ENCODE results near the gene HSD17B12.

Gene HSD17B12

DNA sequence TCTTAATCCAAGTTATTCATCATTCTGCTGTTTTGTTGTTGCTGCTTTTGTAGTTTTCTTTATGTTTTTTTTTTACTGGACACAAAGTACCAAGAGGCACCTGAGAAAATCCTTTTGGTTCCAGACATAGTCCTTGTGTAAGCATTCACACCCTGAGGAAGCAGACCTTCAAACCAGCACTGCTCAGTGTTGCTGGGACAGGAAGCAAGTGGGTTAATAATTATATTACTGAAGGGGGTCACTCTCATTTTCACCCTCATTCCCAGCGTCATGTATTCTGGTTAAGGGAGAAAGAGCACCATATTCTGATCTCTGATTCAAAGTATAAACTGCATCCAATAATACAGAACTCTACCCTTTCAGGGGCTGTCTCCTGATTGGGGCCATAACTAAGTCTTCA is 194.2 kb downstream of the HSD17B12 start:
- Histone ChIP-seq H3K4me2 (ENCODE audit: low read length) (no peak overlapping the region), H3F3A (ENCODE audit: insufficient read depth, low read length) (no peaks in the 10 kb centered on the region), H3K9me3 (ENCODE audit: low read length) (no peaks in the 10 kb centered on the region), H3K79me2 (ENCODE audit: insufficient read depth, low read length) (no peaks in the 10 kb centered on the region), H3K4me1 (ENCODE audit: insufficient read depth, low read length, severe bottlenecking) (no peaks in the 10 kb centered on the region), H3K36me3 (ENCODE audit: insufficient read depth, low read length) (no peaks in the 10 kb centered on the region), H4K20me1 (ENCODE audit: insufficient read depth, low read length) (no peaks in the 10 kb centered on the region), H3K27ac (ENCODE audit: low read depth, low read length, poor library complexity, severe bottlenecking) (no peak overlapping the region), H3K9ac (ENCODE audit: low read length) (no peak overlapping the region), H2AFZ (ENCODE audit: low read length) (no peak overlapping the region), H3K9me2 (ENCODE audit: low read depth, low read length) (no peaks in the 10 kb centered on the region), H3K4me3 (ENCODE audit: low read depth, low read length, poor library complexity, severe bottlenecking) (no peak overlapping the region), H3K27me3 (ENCODE audit: insufficient read depth, low read length) (no peaks in the 10 kb centered on the region)
- TF ChIP-seq, protein P1, sequence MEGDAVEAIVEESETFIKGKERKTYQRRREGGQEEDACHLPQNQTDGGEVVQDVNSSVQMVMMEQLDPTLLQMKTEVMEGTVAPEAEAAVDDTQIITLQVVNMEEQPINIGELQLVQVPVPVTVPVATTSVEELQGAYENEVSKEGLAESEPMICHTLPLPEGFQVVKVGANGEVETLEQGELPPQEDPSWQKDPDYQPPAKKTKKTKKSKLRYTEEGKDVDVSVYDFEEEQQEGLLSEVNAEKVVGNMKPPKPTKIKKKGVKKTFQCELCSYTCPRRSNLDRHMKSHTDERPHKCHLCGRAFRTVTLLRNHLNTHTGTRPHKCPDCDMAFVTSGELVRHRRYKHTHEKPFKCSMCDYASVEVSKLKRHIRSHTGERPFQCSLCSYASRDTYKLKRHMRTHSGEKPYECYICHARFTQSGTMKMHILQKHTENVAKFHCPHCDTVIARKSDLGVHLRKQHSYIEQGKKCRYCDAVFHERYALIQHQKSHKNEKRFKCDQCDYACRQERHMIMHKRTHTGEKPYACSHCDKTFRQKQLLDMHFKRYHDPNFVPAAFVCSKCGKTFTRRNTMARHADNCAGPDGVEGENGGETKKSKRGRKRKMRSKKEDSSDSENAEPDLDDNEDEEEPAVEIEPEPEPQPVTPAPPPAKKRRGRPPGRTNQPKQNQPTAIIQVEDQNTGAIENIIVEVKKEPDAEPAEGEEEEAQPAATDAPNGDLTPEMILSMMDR (IDR thresholded peaks at IDR 0.05; ENCODE audit: low read length): no peak
- TF ChIP-seq EZH2 (IDR thresholded peaks at IDR 0.05; ENCODE audit: borderline replicate concordance, low read length): no peak

- Histone ChIP-seq H3F3A (ENCODE audit: insufficient read depth, low read length) (no peaks in the 10 kb centered on the region), H3K9me3 (ENCODE audit: low read length) (no peaks in the 10 kb centered on the region), H3K27me3 (ENCODE audit: insufficient read depth, low read length) (0 out of 2 replicates have a peak, but pooled peaks cover 3% of the 10 kb centered on the region), H4K20me1 (ENCODE audit: insufficient read depth, low read length) (no peaks in the 10 kb centered on the region), H3K27ac (ENCODE audit: low read depth, low read length, poor library complexity, severe bottlenecking) (no peak overlapping the region), H3K79me2 (ENCODE audit: insufficient read depth, low read length) (no peaks in the 10 kb centered on the region), H3K36me3 (ENCODE audit: insufficient read depth, low read length) (no peaks in the 10 kb centered on the region), H3K4me3 (ENCODE audit: low read depth, low read length, poor library complexity, severe bottlenecking) (no peak overlapping the region), H3K9ac (ENCODE audit: low read length) (no peak overlapping the region), H3K4me2 (ENCODE audit: low read length) (no peak overlapping the region), H3K9me2 (ENCODE audit: low read depth, low read length) (no peaks in the 10 kb centered on the region), H2AFZ (ENCODE audit: low read length) (no peak overlapping the region), H3K4me1 (ENCODE audit: insufficient read depth, low read length, severe bottlenecking) (no peaks in the 10 kb centered on the region)
- TF ChIP-seq, protein P1 (IDR thresholded peaks at IDR 0.05; ENCODE audit: low read length): no peak
- no peak for TF ChIP-seq EZH2 (IDR thresholded peaks at IDR 0.05; ENCODE audit: borderline replicate concordance, low read length)
Observed at GRCh38 chr11:43879789-43880639, 199.5 kb downstream of the HSD17B12 start.

GRCh38 chr11:43880640-43881159 is 200.2 kb downstream of the HSD17B12 start, which contains the start of gene ALKBH3:
Gene ALKBH3, plus strand, starts transcription at chr11:43880831. Its CDS starts 1,822 bp downstream, at chr11:43882653.
- H3K4me2 ChIP-seq (ENCODE audit: low read length): no peak within 1 kb of the TSS
- H3K27me3 ChIP-seq (ENCODE audit: insufficient read depth, low read length): 0 out of 2 replicates have a peak, but pooled peaks cover 3% of the 10 kb centered on the region
- no peaks in the 10 kb centered on the region for H3K36me3 ChIP-seq (ENCODE audit: insufficient read depth, low read length)
- TF ChIP-seq, protein P1 (IDR thresholded peaks at IDR 0.05; ENCODE audit: low read length): no peak
- TF ChIP-seq EZH2 (IDR thresholded peaks at IDR 0.05; ENCODE audit: borderline replicate concordance, low read length): no peak
- no peaks in the 10 kb centered on the region for H3F3A ChIP-seq (ENCODE audit: insufficient read depth, low read length)
- no peaks in the 10 kb centered on the region for H3K79me2 ChIP-seq (ENCODE audit: insufficient read depth, low read length)
- no peak within 1 kb of the TSS for H3K9ac ChIP-seq (ENCODE audit: low read length)
- no peak within 1 kb of the TSS for H3K4me3 ChIP-seq (ENCODE audit: low read depth, low read length, poor library complexity, severe bottlenecking)
- no peaks in the 10 kb centered on the region for H3K9me2 ChIP-seq (ENCODE audit: low read depth, low read length)
- no peaks in the 10 kb centered on the region for H3K4me1 ChIP-seq (ENCODE audit: insufficient read depth, low read length, severe bottlenecking)
- H3K9me3 ChIP-seq (ENCODE audit: low read length): no peaks in the 10 kb centered on the region
- H2AFZ ChIP-seq (ENCODE audit: low read length): no peak within 1 kb of the TSS
- H4K20me1 ChIP-seq (ENCODE audit: insufficient read depth, low read length): no peaks in the 10 kb centered on the region
- no peak within 1 kb of the TSS for H3K27ac ChIP-seq (ENCODE audit: low read depth, low read length, poor library complexity, severe bottlenecking)

All from OCI-LY1 (cell line).